Astrocyte of the cerebellum (primary cell): Measurements from ENCODE around the gene TMEM130.

Experiments used
- DNase-seq: peaks from one replicate; pipeline ENCODE4 v3.0.0-alpha.2; 2011; ENCODE audit warnings: low read depth
- H3K4me3 ChIP-seq: 2 replicates; pipeline ENCODE4 v1.5.1; 2011; ENCODE audit warnings: mild to moderate bottlenecking, low read depth, low read length, moderate library complexity
- CTCF ChIP-seq: IDR thresholded peaks from 2 replicates; pipeline ENCODE4 v1.5.1; 2012; ENCODE audit warnings: low read length, low read depth, moderate library complexity, mild to moderate bottlenecking; ENCODE audit errors: missing control alignments
- in situ Hi-C: cut with HindIII; loops from 2 replicates; pipeline ENCODE4 v1.10.0; 2017; ENCODE audit warnings: low sequenced_read_pairs

Gene TMEM130

DNA sequence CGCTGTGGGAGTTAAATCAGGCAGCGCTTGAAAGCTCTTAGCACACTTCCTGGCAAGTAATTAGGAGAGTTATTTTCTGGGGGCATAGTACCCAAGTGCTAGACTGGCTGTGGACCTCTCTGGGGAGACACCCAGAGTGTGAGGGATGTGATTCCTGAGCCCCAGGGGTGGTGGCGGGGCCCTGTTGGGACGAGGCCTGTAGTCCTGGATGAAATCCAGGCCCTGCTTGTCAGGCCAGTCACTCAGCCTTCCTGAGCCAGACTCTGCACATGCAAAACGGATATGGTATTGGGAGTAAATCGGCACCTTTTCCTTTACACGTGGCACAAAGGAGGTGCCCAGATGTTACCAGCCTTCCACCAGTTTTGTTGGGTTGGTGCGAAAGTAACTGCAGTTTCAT, 39.7 kb upstream of the TMEM130 start:
- no peak for DNase-seq
- H3K4me3 ChIP-seq, result no peak overlapping the region
- TF ChIP-seq CTCF, result no peak
- in situ Hi-C loops, result no loop called here

DNA sequence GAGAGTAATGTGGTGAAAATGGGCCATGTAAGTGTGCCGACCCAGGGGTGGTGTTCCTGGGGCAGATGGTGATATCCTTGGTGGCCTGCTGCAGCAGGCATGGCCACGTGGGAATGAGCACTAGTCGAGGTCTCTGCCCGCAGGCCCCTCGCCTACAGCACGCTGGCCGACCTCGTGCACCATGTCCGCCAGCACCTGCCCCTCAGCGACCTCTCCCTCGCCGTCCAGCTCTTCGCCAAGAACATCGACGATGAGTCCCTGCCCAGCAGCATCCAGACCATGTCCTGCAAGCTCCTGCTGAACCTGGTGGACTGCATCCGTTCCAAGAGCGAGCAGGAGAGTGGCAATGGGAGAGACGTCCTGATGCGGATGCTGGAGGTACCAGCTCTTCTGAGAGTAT, 38.8 kb upstream of the TMEM130 start:
- TF ChIP-seq CTCF, result no peak
- DNase-seq, result no peak
- H3K4me3 ChIP-seq, result no peak overlapping the region
- in situ Hi-C loops, result no loop called here

GRCh38 chr7:98907570-98907969, 37.8 kb upstream of the TMEM130 start:
- no peak overlapping the region for H3K4me3 ChIP-seq
- no peak for TF ChIP-seq CTCF
- in situ Hi-C loops, result no loop called here
- no peak for DNase-seq

DNA sequence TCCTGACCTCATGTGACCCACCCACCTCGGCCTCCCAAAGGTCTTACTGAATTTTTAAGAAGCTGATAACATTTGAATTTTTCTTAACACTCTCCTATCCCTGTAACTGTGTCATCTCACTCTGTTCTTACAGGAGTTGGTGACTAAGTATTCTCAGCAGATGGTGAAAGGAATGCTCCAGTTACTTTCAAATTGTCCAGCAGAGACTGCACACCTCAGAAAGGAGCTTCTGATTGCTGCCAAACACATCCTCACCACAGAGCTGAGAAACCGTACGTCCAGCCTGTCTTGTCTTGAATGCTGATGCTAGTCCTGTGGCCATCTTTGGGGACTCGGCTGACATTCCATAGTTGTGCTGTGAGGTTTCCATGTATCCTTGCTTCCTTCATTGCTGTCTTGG, 33.4 kb upstream of the TMEM130 start:
- DNase-seq, result no peak
- in situ Hi-C loops, result no loop called here
- no peak overlapping the region for H3K4me3 ChIP-seq
- TF ChIP-seq CTCF, result no peak

DNA sequence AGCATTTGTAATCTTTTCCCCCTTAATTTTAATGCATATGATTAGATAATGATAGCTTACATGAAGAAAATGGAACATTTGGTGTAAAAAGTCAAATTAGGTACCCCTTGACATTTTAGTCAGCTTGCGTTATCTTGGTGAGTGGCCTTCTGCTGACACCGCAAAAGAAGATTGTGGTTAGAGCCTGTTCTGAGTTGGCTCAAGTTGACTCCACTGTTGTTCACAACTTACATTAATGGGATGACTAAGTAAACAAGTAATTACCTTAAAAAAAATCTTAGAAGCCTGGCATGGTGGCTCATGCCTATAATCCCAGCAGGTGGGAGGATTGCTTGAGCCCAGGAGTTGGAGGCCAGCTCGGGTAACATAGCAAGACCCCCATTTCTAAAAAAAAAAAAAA, 32.7 kb upstream of the TMEM130 start:
- in situ Hi-C loops, result no loop called here
- no peak overlapping the region for H3K4me3 ChIP-seq
- TF ChIP-seq CTCF, result no peak
- no peak for DNase-seq

GRCh38 chr7:98900815-98901214, 31.0 kb upstream of the TMEM130 start:
- no peak for TF ChIP-seq CTCF
- no peak for DNase-seq
- in situ Hi-C loops, result no loop called here
- no peak overlapping the region for H3K4me3 ChIP-seq

DNA sequence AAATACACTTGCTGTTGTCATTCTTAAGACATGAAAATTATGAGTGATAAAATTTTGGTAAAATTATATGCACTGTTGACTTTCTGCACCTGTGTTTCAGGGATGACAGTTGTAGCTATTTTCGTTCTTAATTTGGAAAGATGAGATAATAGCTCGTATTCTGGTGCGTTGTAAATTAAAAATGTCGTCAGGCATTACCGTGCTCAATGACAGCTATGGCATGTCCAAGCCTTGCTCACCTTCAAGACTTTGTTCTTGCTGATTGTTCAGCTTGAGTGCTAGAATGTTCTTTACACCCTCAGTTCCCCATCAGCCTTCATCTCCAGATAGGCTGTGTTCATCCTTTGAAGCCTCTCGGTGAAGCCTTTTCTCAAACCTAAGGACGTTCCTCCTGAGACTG, 30.0 kb upstream of the TMEM130 start:
- no peak overlapping the region for H3K4me3 ChIP-seq
- no peak for TF ChIP-seq CTCF
- no peak for DNase-seq
- in situ Hi-C loops, result loop anchor here (10.0 kb wide), 1 partner anchor 85 kb away; no protein-coding TSS in a partner anchor
